ENCODE data around the gene ABRACL.
"Not testable (repeated sequence)": the region's sequence is repeated elsewhere in the genome, so short reads cannot be mapped to it uniquely, and the experiment has no call there.

The ABRACL gene, protein sequence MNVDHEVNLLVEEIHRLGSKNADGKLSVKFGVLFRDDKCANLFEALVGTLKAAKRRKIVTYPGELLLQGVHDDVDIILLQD

DNA sequence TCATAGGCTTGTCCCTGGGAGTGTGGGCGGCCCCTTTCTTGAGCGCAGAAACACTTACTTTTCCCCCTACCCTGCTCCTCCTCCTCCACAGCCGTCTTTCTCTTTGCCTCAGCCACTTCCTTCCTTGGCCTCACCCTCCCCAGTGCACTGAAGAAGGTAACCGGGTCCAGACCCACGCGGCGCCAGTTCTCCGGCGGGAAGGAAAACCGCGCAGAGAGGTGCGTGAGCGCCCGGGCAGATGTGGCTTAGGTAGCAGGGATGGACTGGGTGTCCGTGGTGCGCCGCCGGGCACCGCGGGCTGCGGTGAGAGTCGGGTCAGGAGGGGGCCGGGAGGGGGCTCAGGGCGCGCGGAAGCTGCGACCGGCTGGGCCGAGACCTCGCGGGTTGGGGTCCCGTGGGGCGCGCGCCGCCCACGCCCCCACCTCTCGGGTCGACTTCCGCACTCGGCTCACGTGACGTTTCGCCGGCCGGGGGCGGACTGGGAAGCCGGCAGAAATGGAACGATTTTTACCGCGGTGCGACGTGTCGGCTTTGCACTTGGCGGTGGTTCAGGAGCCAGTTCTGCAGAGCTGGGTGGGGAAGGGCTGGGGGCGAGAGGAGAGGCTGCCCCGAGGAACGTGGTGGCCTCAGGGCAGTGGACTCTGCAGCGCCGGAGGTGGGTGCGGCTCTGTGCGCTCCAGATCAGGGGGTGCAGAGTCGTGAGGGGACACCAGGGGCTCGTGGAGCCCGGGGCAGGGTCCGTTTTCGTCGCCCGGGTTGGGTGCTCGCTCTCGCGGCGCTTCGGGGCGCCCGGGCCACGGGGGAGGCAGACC lies at the start of gene ABRACL:
Gene ABRACL, plus strand, starts transcription at position 88 of the 812 bp plus-strand sequence. CDS start 5,416 bp downstream, outside the sequence.
- DNase-seq: peak; percentile 59

GRCh38 chr6:138979365-138979764 lies 49.2 kb upstream of the ABRACL start:
- DNase-seq: no peak

GRCh38 chr6:138979813-138980668 lies 48.5 kb upstream of the ABRACL start:
- no peak for DNase-seq

- no peak for DNase-seq
Observed at GRCh38 chr6:138981416-138981815, 47.1 kb upstream of the ABRACL start.

- DNase-seq: no peak
Observed at GRCh38 chr6:138986578-138986977, 42.0 kb upstream of the ABRACL start.

- DNase-seq: no peak
Observed at GRCh38 chr6:138987080-138987642, 41.4 kb upstream of the ABRACL start.

- peak; percentile 88 for DNase-seq
Observed at GRCh38 chr6:138987643-138988468, 40.7 kb upstream of the ABRACL start, which contains the start of gene REPS1. Gene REPS1 (minus strand): TSS chr6:138988253. CDS start chr6:138987682, 571 bp downstream.

- DNase-seq: no peak
Observed at GRCh38 chr6:138988469-138988834, 40.1 kb upstream of the ABRACL start.

GRCh38 chr6:138989098-138989983 lies 39.2 kb upstream of the ABRACL start:
- no peak for DNase-seq

GRCh38 chr6:138991206-138991605 lies 37.3 kb upstream of the ABRACL start:
- no peak for DNase-seq

DNA sequence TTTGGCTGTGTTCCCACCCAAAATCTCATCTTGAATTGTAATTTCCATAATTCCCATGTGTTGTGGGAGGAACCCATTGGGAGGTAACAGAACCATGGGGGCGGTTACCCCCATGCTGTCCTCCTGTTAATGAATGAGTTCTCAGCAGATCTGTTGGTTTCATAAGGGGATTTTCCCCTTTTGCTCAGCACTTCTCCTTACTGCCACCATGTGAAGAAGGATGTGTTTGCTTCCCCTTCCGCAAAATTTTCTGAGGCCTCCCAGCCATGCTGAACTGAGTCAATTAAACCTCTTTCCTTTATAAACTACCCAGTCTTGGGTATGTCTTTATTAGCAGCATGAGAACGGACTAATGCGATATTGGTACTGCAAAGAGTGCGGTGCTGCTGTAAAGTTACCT lies 35.6 kb upstream of the ABRACL start:
- DNase-seq: not testable (repeated sequence)

DNA sequence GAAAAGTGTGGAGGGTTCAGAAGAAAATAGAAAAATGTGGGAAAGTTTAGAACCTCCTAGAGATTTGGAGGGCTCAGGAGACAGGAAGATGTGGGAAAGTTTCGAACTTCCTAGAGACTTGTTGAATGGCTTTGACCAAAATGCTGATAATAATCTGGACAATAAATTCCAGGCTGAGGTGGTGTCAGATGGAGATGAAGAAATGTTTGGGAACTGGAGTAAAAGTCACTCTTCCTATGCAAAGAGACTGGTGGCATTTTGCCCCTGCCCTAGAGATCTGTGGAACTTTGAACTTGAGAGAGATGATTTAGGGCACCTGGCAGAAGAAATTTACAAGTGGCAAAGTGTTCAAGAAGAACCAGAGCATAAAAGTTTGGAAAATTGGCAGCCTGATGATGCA lies 35.1 kb upstream of the ABRACL start:
- DNase-seq: not testable (repeated sequence)

- no peak for DNase-seq
Observed at GRCh38 chr6:138996524-138996923, 32.0 kb upstream of the ABRACL start.

DNA sequence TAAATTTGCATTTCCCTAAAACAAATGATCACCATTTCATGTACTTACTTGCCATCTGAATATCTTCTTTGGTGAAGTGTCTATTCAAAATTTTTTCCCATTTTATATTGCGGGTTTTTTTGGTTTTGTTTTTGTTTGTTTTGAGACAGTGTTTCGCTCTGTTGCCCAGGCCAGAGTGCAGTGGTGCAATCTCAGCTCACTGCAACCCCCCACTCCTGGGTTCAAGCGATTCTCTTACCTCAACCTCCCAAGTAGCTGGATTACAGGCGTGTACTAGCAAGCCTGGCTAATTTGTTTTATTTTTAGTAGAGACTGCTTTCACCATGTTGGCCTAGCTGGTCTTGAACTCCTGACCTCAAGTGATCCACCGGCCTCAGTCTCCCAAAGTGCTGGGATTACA lies 31.4 kb upstream of the ABRACL start:
- no peak for DNase-seq

GRCh38 chr6:138999949-139000725 lies 28.4 kb upstream of the ABRACL start:
- DNase-seq: no peak

DNA sequence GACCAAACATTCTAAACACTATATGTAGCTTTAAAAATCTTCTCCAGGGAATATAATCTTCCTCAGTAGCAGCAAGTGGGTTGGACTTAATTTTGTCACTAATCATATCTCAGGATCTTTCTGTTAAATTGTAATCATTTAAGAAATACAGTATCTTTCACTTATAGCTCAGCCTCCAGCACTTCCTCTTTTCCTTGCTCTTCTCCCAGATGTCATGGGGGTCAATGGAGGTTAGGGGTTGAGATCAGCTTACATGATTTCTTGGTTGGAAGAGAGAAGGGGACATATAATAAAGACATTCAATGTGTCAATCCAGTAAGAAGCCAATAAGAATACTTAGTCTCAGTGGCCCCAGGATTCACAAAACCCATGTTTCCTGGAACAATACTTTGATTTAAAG lies 24.8 kb upstream of the ABRACL start:
- DNase-seq: no peak

DNA sequence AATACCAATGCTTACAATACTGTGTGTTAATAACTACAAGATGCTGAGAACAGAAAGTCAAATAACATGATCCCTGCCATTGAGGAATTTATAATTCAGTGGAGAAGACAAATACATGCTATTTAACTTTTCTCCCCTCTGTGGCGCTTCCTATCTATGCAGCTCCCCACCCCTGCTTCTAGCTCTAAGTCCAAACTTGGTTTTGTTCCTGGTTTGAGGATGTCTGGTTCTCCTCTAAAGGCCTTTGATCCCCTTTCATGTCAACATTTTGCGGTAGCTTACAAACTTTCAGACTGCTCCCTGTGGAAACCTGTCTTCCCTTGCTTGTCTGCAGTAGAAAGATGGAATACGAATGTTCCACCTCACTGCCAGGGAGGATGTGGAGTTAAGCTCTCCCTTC lies 22.1 kb upstream of the ABRACL start:
- no peak for DNase-seq

GRCh38 chr6:139007428-139007827 lies 21.1 kb upstream of the ABRACL start:
- DNase-seq: no peak

- no peak for DNase-seq
Observed at GRCh38 chr6:139008117-139008516, 20.4 kb upstream of the ABRACL start.

GRCh38 chr6:139010674-139011073 lies 17.9 kb upstream of the ABRACL start:
- no peak for DNase-seq

DNA sequence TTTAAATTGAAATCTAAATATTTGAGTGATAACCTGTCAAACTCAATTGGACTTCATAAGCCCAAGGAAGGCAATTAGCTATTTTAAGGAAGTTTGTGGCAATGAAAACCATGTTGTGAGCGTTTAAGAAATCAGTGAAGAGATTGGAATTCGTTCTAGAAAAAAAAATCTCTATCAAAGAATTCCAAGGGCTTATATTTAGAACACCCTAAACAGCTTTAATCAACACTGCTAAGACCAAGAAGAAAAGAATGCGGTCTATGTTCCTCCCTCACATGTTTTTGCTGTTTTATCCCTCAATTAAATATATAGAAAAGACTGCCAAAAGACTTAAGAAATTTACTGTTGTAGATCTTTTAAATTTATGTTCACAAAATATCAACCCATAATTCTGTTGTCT lies 16.6 kb upstream of the ABRACL start:
- DNase-seq: no peak

Data from 8988T (cell line).